T-helper 1 cell treated with Interleukin-12 subunit alpha and Interleukin-12 subunit beta and Interleukin-4 antibody, amounts not matched to agents 30 μg/mL and 1 μg/mL, for 36 hours (primary cell): ENCODE results near the gene SEMA3F.

Experiments
- H3K27ac Mint-ChIP-seq: one replicate; pipeline ENCODE4 v1.8.0; 2021; ENCODE audit warnings: mild to moderate bottlenecking, mixed read lengths
- H3K27me3 Mint-ChIP-seq: one replicate; pipeline ENCODE4 v1.8.0; 2021; ENCODE audit warnings: low read depth, mixed read lengths
- H3K36me3 Mint-ChIP-seq: one replicate; pipeline ENCODE4 v1.8.0; 2021; ENCODE audit warnings: low read depth, mixed read lengths
- H3K4me1 Mint-ChIP-seq: one replicate; pipeline ENCODE4 v1.8.0; 2021; ENCODE audit warnings: low read depth, mixed read lengths
- H3K4me3 Mint-ChIP-seq: one replicate; pipeline ENCODE4 v1.8.0; 2021; ENCODE audit warnings: mild to moderate bottlenecking, moderate library complexity, mixed read lengths
- H3K9me3 Mint-ChIP-seq: one replicate; pipeline ENCODE4 v1.8.0; 2021; ENCODE audit warnings: mixed read lengths

The SEMA3F gene

GRCh38 chr3:50167069-50167840 lies 12.1 kb downstream of the SEMA3F start:
- Mint-ChIP-seq H3K4me3 (no peak overlapping the region), H3K4me1 (no peaks in the 10 kb centered on the region), H3K27ac (no peak overlapping the region)

GRCh38 chr3:50167841-50168209 lies 12.7 kb downstream of the SEMA3F start:
- no peaks in the 10 kb centered on the region for H3K9me3 Mint-ChIP-seq
- no peak overlapping the region for H3K27ac Mint-ChIP-seq
- no peak overlapping the region for H3K4me3 Mint-ChIP-seq
- no peaks in the 10 kb centered on the region for H3K4me1 Mint-ChIP-seq
- H3K36me3 Mint-ChIP-seq: no peaks in the 10 kb centered on the region
- H3K27me3 Mint-ChIP-seq: peaks cover 5% of the 10 kb centered on the region

More at GRCh38 chr3:50167069-50167840, 12.1 kb downstream of the SEMA3F start:
- Mint-ChIP-seq H3K27me3 (peaks cover 5% of the 10 kb centered on the region), H3K9me3 (no peaks in the 10 kb centered on the region), H3K36me3 (no peaks in the 10 kb centered on the region)

- Mint-ChIP-seq H3K9me3 (no peaks in the 10 kb centered on the region), H3K36me3 (no peaks in the 10 kb centered on the region), H3K4me1 (no peaks in the 10 kb centered on the region), H3K4me3 (no peak overlapping the region), H3K27ac (no peak overlapping the region), H3K27me3 (peaks cover 5% of the 10 kb centered on the region)
Measured at GRCh38 chr3:50168388-50168787, 13.3 kb downstream of the SEMA3F start.

- H3K27me3 Mint-ChIP-seq: peaks cover 5% of the 10 kb centered on the region
- H3K9me3 Mint-ChIP-seq: no peaks in the 10 kb centered on the region
- peaks cover 1% of the 10 kb centered on the region for H3K4me1 Mint-ChIP-seq
- H3K36me3 Mint-ChIP-seq: no peaks in the 10 kb centered on the region
- H3K4me3 Mint-ChIP-seq: no peak overlapping the region
- no peak overlapping the region for H3K27ac Mint-ChIP-seq
Measured at GRCh38 chr3:50168791-50169190, 13.7 kb downstream of the SEMA3F start.

- peaks cover 5% of the 10 kb centered on the region for H3K27me3 Mint-ChIP-seq
- H3K27ac Mint-ChIP-seq: no peak overlapping the region
- peaks cover 2% of the 10 kb centered on the region for H3K4me1 Mint-ChIP-seq
- H3K4me3 Mint-ChIP-seq: no peak overlapping the region
- no peaks in the 10 kb centered on the region for H3K36me3 Mint-ChIP-seq
- no peaks in the 10 kb centered on the region for H3K9me3 Mint-ChIP-seq
Measured at GRCh38 chr3:50169232-50169832, 14.2 kb downstream of the SEMA3F start.

DNA sequence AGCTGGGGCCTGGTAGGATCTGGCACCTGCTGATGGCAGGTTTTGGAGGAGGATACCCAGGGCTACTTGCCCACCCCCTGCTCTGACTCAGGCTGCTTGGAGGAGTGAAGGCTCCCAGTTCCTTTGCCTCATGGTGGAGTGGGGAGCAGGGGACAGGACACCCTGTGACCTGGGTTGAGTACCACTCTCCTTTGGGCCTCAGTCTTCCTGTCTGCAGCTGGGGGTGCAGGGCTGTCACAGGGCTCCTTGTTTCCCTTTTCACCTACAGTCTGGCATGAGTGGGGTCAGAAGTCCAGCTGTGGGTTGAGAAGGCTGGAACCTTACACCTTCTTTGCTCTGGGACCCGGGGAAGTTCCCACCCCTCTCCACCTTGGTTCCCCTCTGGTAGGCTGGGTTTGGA lies 14.7 kb downstream of the SEMA3F start:
- Mint-ChIP-seq H3K36me3 (no peaks in the 10 kb centered on the region), H3K9me3 (no peaks in the 10 kb centered on the region), H3K27ac (no peak overlapping the region), H3K27me3 (peaks cover 3% of the 10 kb centered on the region), H3K4me1 (peaks cover 2% of the 10 kb centered on the region), H3K4me3 (no peak overlapping the region)

DNA sequence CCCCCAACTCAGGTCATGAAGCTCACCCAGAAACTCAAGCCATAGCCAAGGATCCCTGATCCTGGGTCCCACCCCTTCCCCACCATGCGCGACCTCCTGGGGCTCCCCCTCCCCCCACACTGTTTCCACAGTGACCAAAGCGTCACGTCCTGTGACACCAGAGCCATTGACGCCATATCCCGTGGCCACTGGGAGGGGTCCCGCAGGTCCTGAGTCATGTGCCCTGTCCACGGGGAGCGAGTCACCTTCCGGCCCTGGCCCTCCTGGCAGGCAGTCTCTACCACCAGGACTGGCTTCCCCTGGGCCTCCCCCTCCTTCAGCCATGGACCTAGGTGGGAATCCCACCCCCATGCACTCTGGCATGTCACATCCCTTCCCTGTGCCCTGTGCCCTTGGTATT lies 15.6 kb downstream of the SEMA3F start:
- no peaks in the 10 kb centered on the region for H3K36me3 Mint-ChIP-seq
- no peak overlapping the region for H3K27ac Mint-ChIP-seq
- peaks cover 2% of the 10 kb centered on the region for H3K4me1 Mint-ChIP-seq
- no peaks in the 10 kb centered on the region for H3K27me3 Mint-ChIP-seq
- no peak overlapping the region for H3K4me3 Mint-ChIP-seq
- no peaks in the 10 kb centered on the region for H3K9me3 Mint-ChIP-seq

- no peaks in the 10 kb centered on the region for H3K36me3 Mint-ChIP-seq
- H3K9me3 Mint-ChIP-seq: no peaks in the 10 kb centered on the region
- H3K4me3 Mint-ChIP-seq: no peak overlapping the region
- H3K27me3 Mint-ChIP-seq: no peaks in the 10 kb centered on the region
- H3K27ac Mint-ChIP-seq: no peak overlapping the region
- peaks cover 2% of the 10 kb centered on the region for H3K4me1 Mint-ChIP-seq
Measured at GRCh38 chr3:50171540-50172301, 16.6 kb downstream of the SEMA3F start.

- no peaks in the 10 kb centered on the region for H3K36me3 Mint-ChIP-seq
- H3K4me3 Mint-ChIP-seq: no peak overlapping the region
- H3K9me3 Mint-ChIP-seq: no peaks in the 10 kb centered on the region
- no peaks in the 10 kb centered on the region for H3K27me3 Mint-ChIP-seq
- H3K4me1 Mint-ChIP-seq: peaks cover 2% of the 10 kb centered on the region
- no peak overlapping the region for H3K27ac Mint-ChIP-seq
Measured at GRCh38 chr3:50172626-50173220, 17.6 kb downstream of the SEMA3F start.

- Mint-ChIP-seq H3K36me3 (no peaks in the 10 kb centered on the region), H3K27ac (no peak overlapping the region), H3K27me3 (no peaks in the 10 kb centered on the region), H3K9me3 (no peaks in the 10 kb centered on the region), H3K4me1 (peaks cover 2% of the 10 kb centered on the region), H3K4me3 (no peak overlapping the region)
Measured at GRCh38 chr3:50173685-50174516, 18.8 kb downstream of the SEMA3F start.

GRCh38 chr3:50174517-50174895 lies 19.4 kb downstream of the SEMA3F start:
- H3K27ac Mint-ChIP-seq: no peak overlapping the region
- no peaks in the 10 kb centered on the region for H3K27me3 Mint-ChIP-seq
- H3K4me1 Mint-ChIP-seq: peaks cover 2% of the 10 kb centered on the region
- H3K36me3 Mint-ChIP-seq: no peaks in the 10 kb centered on the region
- no peaks in the 10 kb centered on the region for H3K9me3 Mint-ChIP-seq
- no peak overlapping the region for H3K4me3 Mint-ChIP-seq

GRCh38 chr3:50174947-50175524 lies 19.9 kb downstream of the SEMA3F start:
- H3K36me3 Mint-ChIP-seq: no peaks in the 10 kb centered on the region
- peaks cover 2% of the 10 kb centered on the region for H3K4me1 Mint-ChIP-seq
- H3K27me3 Mint-ChIP-seq: no peaks in the 10 kb centered on the region
- H3K27ac Mint-ChIP-seq: no peak overlapping the region
- H3K4me3 Mint-ChIP-seq: no peak overlapping the region
- no peaks in the 10 kb centered on the region for H3K9me3 Mint-ChIP-seq

GRCh38 chr3:50177346-50177745 lies 22.2 kb downstream of the SEMA3F start:
- no peaks in the 10 kb centered on the region for H3K9me3 Mint-ChIP-seq
- H3K27ac Mint-ChIP-seq: no peak overlapping the region
- no peak overlapping the region for H3K4me3 Mint-ChIP-seq
- H3K4me1 Mint-ChIP-seq: peaks cover 2% of the 10 kb centered on the region
- no peaks in the 10 kb centered on the region for H3K36me3 Mint-ChIP-seq
- no peaks in the 10 kb centered on the region for H3K27me3 Mint-ChIP-seq

GRCh38 chr3:50179710-50180109 lies 24.6 kb downstream of the SEMA3F start:
- H3K27ac Mint-ChIP-seq: no peak overlapping the region
- no peaks in the 10 kb centered on the region for H3K27me3 Mint-ChIP-seq
- no peaks in the 10 kb centered on the region for H3K4me1 Mint-ChIP-seq
- H3K36me3 Mint-ChIP-seq: no peaks in the 10 kb centered on the region
- no peaks in the 10 kb centered on the region for H3K9me3 Mint-ChIP-seq
- H3K4me3 Mint-ChIP-seq: no peak overlapping the region
